Keratinocyte (primary cell): ENCODE results near the gene LRRFIP2.

Experiments used
- CTCF ChIP-seq, 3 experiments: IDR thresholded peaks in 1 of 3; conservative IDR thresholded peaks in 1 of 3; optimal IDR thresholded peaks in 1 of 3; 2 replicates in 2 of 3; 3 replicates in 1 of 3; pipeline versions ENCODE3 to v1.5.1; 2011; ENCODE audit warnings: low read length in 3 of 3, mild to moderate bottlenecking in 3 of 3, moderate library complexity in 2 of 3, control low read depth in 1 of 3, inconsistent platforms in 1 of 3; ENCODE audit not compliant: insufficient read depth in 2 of 3; ENCODE audit errors: extremely low read depth in 1 of 3
- EZH2 ChIP-seq: IDR thresholded peaks from one replicate; pipeline ENCODE4 v1.6.1; 2012; ENCODE audit warnings: inconsistent platforms, mild to moderate bottlenecking, low read length, moderate library complexity

DNA sequence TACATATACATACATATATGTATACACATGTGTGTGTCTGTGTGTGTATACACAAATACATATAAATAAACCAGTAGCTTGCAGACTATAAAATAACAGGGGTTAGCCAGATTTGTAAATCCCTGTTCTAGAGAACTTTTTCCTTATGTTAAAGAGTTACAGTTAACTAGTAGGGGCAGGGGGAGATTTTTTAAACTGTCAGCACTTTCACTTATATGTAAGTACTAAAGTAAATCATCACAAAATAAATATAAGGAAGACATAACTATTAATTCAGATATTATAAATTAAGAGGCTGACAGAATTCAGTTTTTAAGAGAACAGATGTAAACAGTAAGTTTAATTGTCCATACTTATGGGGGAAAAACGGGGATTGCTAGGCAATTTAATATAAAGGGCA, 74.0 kb downstream of the LRRFIP2 start:
- TF ChIP-seq CTCF (optimal IDR thresholded peaks at IDR 0.05 in 1 of 3, IDR thresholded peaks at IDR 0.05 in 1 of 3, conservative IDR thresholded peaks at IDR 0.05 in 1 of 3; ENCODE audit: extremely low read depth in 1 of 3, insufficient read depth in 2 of 3, low read length in 3 of 3), result no peak
- no peak for TF ChIP-seq EZH2
